DND-41 (cell line): Measurements from ENCODE around the gene KIF13A.
"Not testable (repeated sequence)": the region's sequence is repeated elsewhere in the genome, so short reads cannot be mapped to it uniquely, and the experiment has no call there.

Source experiments
- CTCF ChIP-seq: IDR thresholded peaks from 2 replicates; pipeline ENCODE4 v1.5.1; 2012; ENCODE audit warnings: borderline replicate concordance, low read length, moderate library complexity, mild to moderate bottlenecking; ENCODE audit not compliant: poor library complexity, severe bottlenecking; ENCODE audit errors: extremely low read depth
- EZH2 ChIP-seq: IDR thresholded peaks from 3 replicates; pipeline ENCODE4 v1.6.1; 2012; ENCODE audit warnings: borderline replicate concordance, low read depth, mild to moderate bottlenecking, moderate library complexity, low read length, inconsistent platforms; ENCODE audit not compliant: severe bottlenecking

GRCh38 chr6:18010540-18010939 lies 23.1 kb upstream of the KIF13A start:
- not testable (repeated sequence) for TF ChIP-seq EZH2, CTCF
